Chondrocyte (in vitro differentiated cells): ENCODE measurements around the gene TULP1. TPM values are rescaled to one million over a fixed set of nuclear protein-coding genes. Genes with fewer than 3 reads are reported as not detected.

Experiments used
- DNase-seq: peaks from one replicate; pipeline ENCODE4 v3.0.0; 2021; ENCODE audit warnings: mixed read lengths, low spot score
- H3K27ac Mint-ChIP-seq: one replicate; pipeline ENCODE4 v1.8.0; 2021; ENCODE audit warnings: mild to moderate bottlenecking, moderate library complexity, mixed read lengths; ENCODE audit not compliant: unreplicated experiment
- H3K27me3 Mint-ChIP-seq: 2 replicates; pipeline ENCODE4 v1.8.0; 2021; ENCODE audit warnings: low read depth, mixed read lengths
- H3K36me3 Mint-ChIP-seq: 2 replicates; pipeline ENCODE4 v1.8.0; 2021; ENCODE audit warnings: low read depth, mixed read lengths
- H3K4me1 Mint-ChIP-seq: 2 replicates; pipeline ENCODE4 v1.8.0; 2021; ENCODE audit warnings: low read depth, mild to moderate bottlenecking, mixed read lengths
- H3K4me3 Mint-ChIP-seq: one replicate; pipeline ENCODE4 v1.8.0; 2021; ENCODE audit warnings: mild to moderate bottlenecking, moderate library complexity, mixed read lengths; ENCODE audit not compliant: unreplicated experiment
- H3K9me3 Mint-ChIP-seq: 2 replicates; pipeline ENCODE4 v1.8.0; 2021; ENCODE audit warnings: low read depth, mixed read lengths
- CTCF ChIP-seq: fragments of 200-600 bp; sonication (generic); IDR thresholded peaks from 2 replicates; pipeline ENCODE4 v1.5.0; 2021; ENCODE audit warnings: antibody characterized with exemption, mild to moderate bottlenecking, moderate library complexity
- total RNA-seq: library from RNA; stranded (reverse); gene quantifications from 3 replicates; pipeline ENCODE4 v1.2.1, GENCODE V29; 2021

The TULP1 gene
- total RNA-seq, 1 donor from 2014 or later: not detected

- Mint-ChIP-seq H3K27me3 (no peaks in the 10 kb centered on the region), H3K36me3 (no peaks in the 10 kb centered on the region), H3K4me3 (peak overlapping the region; percentile 52), H3K27ac (peak overlapping the region; percentile 91), H3K4me1 (peaks cover 78% of the 10 kb centered on the region), H3K9me3 (no peaks in the 10 kb centered on the region)
- no peak for DNase-seq
- TF ChIP-seq CTCF: no peak
Observed at GRCh38 chr6:35491558-35492257, 21.0 kb downstream of the TULP1 start.

- Mint-ChIP-seq H3K36me3 (no peaks in the 10 kb centered on the region), H3K4me3 (peak overlapping the region; percentile 52), H3K27ac (peak overlapping the region; percentile 91), H3K9me3 (no peaks in the 10 kb centered on the region), H3K27me3 (no peaks in the 10 kb centered on the region), H3K4me1 (peaks cover 80% of the 10 kb centered on the region)
- no peak for TF ChIP-seq CTCF
- DNase-seq: no peak
Observed at GRCh38 chr6:35490821-35491557, 21.7 kb downstream of the TULP1 start.

- no peak for DNase-seq
- H3K4me3 Mint-ChIP-seq: peak overlapping the region; percentile 52
- TF ChIP-seq CTCF: no peak
- H3K36me3 Mint-ChIP-seq: no peaks in the 10 kb centered on the region
- H3K27me3 Mint-ChIP-seq: no peaks in the 10 kb centered on the region
- peak overlapping the region; percentile 91 for H3K27ac Mint-ChIP-seq
- no peaks in the 10 kb centered on the region for H3K9me3 Mint-ChIP-seq
- peaks cover 80% of the 10 kb centered on the region for H3K4me1 Mint-ChIP-seq
Observed at GRCh38 chr6:35489995-35490791, 22.5 kb downstream of the TULP1 start.

GRCh38 chr6:35489066-35489465 is 23.6 kb downstream of the TULP1 start:
- TF ChIP-seq CTCF: no peak
- Mint-ChIP-seq H3K36me3 (peaks cover under 1% of the 10 kb centered on the region), H3K27me3 (no peaks in the 10 kb centered on the region), H3K4me1 (peaks cover 80% of the 10 kb centered on the region), H3K4me3 (no peak overlapping the region), H3K9me3 (no peaks in the 10 kb centered on the region), H3K27ac (peak overlapping the region; percentile 32)
- no peak for DNase-seq

GRCh38 chr6:35488517-35488862 is 24.2 kb downstream of the TULP1 start:
- H3K9me3 Mint-ChIP-seq: no peaks in the 10 kb centered on the region
- no peaks in the 10 kb centered on the region for H3K27me3 Mint-ChIP-seq
- peak overlapping the region; percentile 89 for H3K27ac Mint-ChIP-seq
- no peak overlapping the region for H3K4me3 Mint-ChIP-seq
- peaks cover 74% of the 10 kb centered on the region for H3K4me1 Mint-ChIP-seq
- TF ChIP-seq CTCF: no peak
- peaks cover 3% of the 10 kb centered on the region for H3K36me3 Mint-ChIP-seq
- no peak for DNase-seq
